H9 (cell line): ENCODE data around the gene CDH4. TPM values are rescaled to one million over a fixed set of nuclear protein-coding genes. Genes with fewer than 3 reads are reported as not detected.

Source experiments
- DNase-seq: peaks from one replicate; pipeline ENCODE4 v3.0.0-alpha.2; 2017
- H2AFZ ChIP-seq: one replicate; pipeline ENCODE4 v1.6.1; 2013; ENCODE audit warnings: mild to moderate bottlenecking, low read length, control low read depth, moderate library complexity
- H2AK5ac ChIP-seq: 2 replicates; pipeline ENCODE4 v1.6.1; 2013; ENCODE audit warnings: low read length, control low read depth, mixed read lengths; ENCODE audit not compliant: insufficient read length
- H2BK120ac ChIP-seq: one replicate; pipeline ENCODE4 v1.6.1; 2013; ENCODE audit warnings: low read depth, mild to moderate bottlenecking, low read length, control low read depth, inconsistent platforms; ENCODE audit not compliant: poor library complexity, severe bottlenecking
- H2BK12ac ChIP-seq: 2 replicates; pipeline ENCODE4 v1.6.1; 2013; ENCODE audit warnings: low read length, control low read depth, mixed read lengths, low read depth; ENCODE audit not compliant: insufficient read length
- H2BK15ac ChIP-seq: 2 replicates; pipeline ENCODE4 v1.6.1; 2013; ENCODE audit warnings: low read depth, low read length, control low read depth
- H2BK20ac ChIP-seq: one replicate; pipeline ENCODE4 v1.6.1; 2013; ENCODE audit warnings: low read depth, mild to moderate bottlenecking, low read length, control low read depth, inconsistent platforms; ENCODE audit not compliant: poor library complexity, severe bottlenecking
- H2BK5ac ChIP-seq: 2 replicates; pipeline ENCODE4 v1.6.1; 2013; ENCODE audit warnings: low read length, control low read depth, mixed read lengths; ENCODE audit not compliant: insufficient read length
- H3K14ac ChIP-seq: 2 replicates; pipeline ENCODE4 v1.6.1; 2013; ENCODE audit warnings: low read length, control low read depth; ENCODE audit not compliant: insufficient read depth
- H3K18ac ChIP-seq: 2 replicates; pipeline ENCODE4 v1.6.1; 2013; ENCODE audit warnings: low read depth, mild to moderate bottlenecking, mixed read lengths, low read length, control low read depth; ENCODE audit not compliant: insufficient read length
- H3K23ac ChIP-seq: 2 replicates; pipeline ENCODE4 v1.6.1; 2013; ENCODE audit warnings: low read length, control low read depth, mixed read lengths, low read depth; ENCODE audit not compliant: insufficient read length
- H3K23me2 ChIP-seq: 2 replicates; pipeline ENCODE4 v1.6.1; 2013; ENCODE audit warnings: low read depth, mild to moderate bottlenecking, mixed read lengths, low read length, control low read depth; ENCODE audit not compliant: insufficient read length, poor library complexity, severe bottlenecking
- H3K27ac ChIP-seq: 2 replicates; pipeline ENCODE4 v1.5.1; 2013; ENCODE audit warnings: low read length, control low read depth, mixed read lengths, low read depth; ENCODE audit not compliant: insufficient read length
- H3K27me3 ChIP-seq: 2 replicates; pipeline ENCODE4 v1.6.1; 2013; ENCODE audit warnings: low read length, control low read depth, inconsistent platforms; ENCODE audit not compliant: insufficient read depth
- H3K4ac ChIP-seq: 2 replicates; pipeline ENCODE4 v1.6.1; 2013; ENCODE audit warnings: low read depth, mild to moderate bottlenecking, control low read depth, inconsistent platforms, low read length, moderate library complexity
- H3K4me1 ChIP-seq: 2 replicates; pipeline ENCODE4 v1.6.1; 2013; ENCODE audit warnings: low read length, control low read depth, inconsistent platforms; ENCODE audit not compliant: insufficient read depth
- H3K4me2 ChIP-seq: 2 replicates; pipeline ENCODE4 v1.6.1; 2013; ENCODE audit warnings: low read length, control low read depth, mixed read lengths; ENCODE audit not compliant: insufficient read length, insufficient read depth
- H3K56ac ChIP-seq: 2 replicates; pipeline ENCODE4 v1.6.1; 2013; ENCODE audit warnings: low read depth, mild to moderate bottlenecking, mixed read lengths, low read length, control low read depth; ENCODE audit not compliant: insufficient read length
- H3K79me1 ChIP-seq: 2 replicates; pipeline ENCODE4 v1.6.1; 2013; ENCODE audit warnings: low read depth, mild to moderate bottlenecking, moderate library complexity, low read length, control low read depth, inconsistent platforms; ENCODE audit not compliant: insufficient read depth, poor library complexity, severe bottlenecking
- H3K79me2 ChIP-seq: 2 replicates; pipeline ENCODE4 v1.6.1; 2013; ENCODE audit warnings: low read length, control low read depth, inconsistent platforms; ENCODE audit not compliant: insufficient read depth
- H3K9ac ChIP-seq: 2 replicates; pipeline ENCODE4 v1.6.1; 2013; ENCODE audit warnings: low read length, control low read depth, mixed read lengths; ENCODE audit not compliant: insufficient read length; ENCODE audit errors: extremely low read depth
- H3K9me3 ChIP-seq: one replicate; pipeline ENCODE4 v1.6.1; 2013; ENCODE audit warnings: low read depth, low read length, inconsistent platforms; ENCODE audit not compliant: control insufficient read depth
- H3T11ph ChIP-seq: one replicate; pipeline ENCODE4 v1.6.1; 2013; ENCODE audit warnings: mild to moderate bottlenecking, low read length, control low read depth, inconsistent platforms
- H4K20me1 ChIP-seq: one replicate; pipeline ENCODE4 v1.6.1; 2013; ENCODE audit not compliant: control insufficient read depth, insufficient read length, insufficient read depth
- H4K5ac ChIP-seq: 2 replicates; pipeline ENCODE4 v1.6.1; 2013; ENCODE audit warnings: low read depth, mild to moderate bottlenecking, mixed read lengths, low read length, control low read depth; ENCODE audit not compliant: insufficient read length
- H4K8ac ChIP-seq: replicated peaks from 2 replicates; pipeline ENCODE4 v1.6.1; 2013; ENCODE audit warnings: low read length, control low read depth, mixed read lengths, low read depth; ENCODE audit not compliant: insufficient read length
- H4K91ac ChIP-seq: 2 replicates; pipeline ENCODE4 v1.6.1; 2013; ENCODE audit warnings: low read depth, mild to moderate bottlenecking, moderate library complexity, mixed read lengths, low read length, control low read depth; ENCODE audit not compliant: insufficient read length
- H3K27ac Mint-ChIP-seq, 3 experiments: 2 replicates in 2 of 3; 3 replicates in 1 of 3; pipeline ENCODE4 v1.8.0; 2020 to 2021; ENCODE audit warnings: mixed read lengths in 3 of 3, mild to moderate bottlenecking in 1 of 3, moderate library complexity in 1 of 3
- H3K27me3 Mint-ChIP-seq: 2 replicates; pipeline ENCODE4 v1.8.0; 2021; ENCODE audit warnings: low read depth, mild to moderate bottlenecking, moderate library complexity, mixed read lengths
- H3K36me3 Mint-ChIP-seq, 3 experiments: 2 replicates in 2 of 3; 3 replicates in 1 of 3; pipeline ENCODE4 v1.8.0; 2020 to 2021; ENCODE audit warnings: low read depth in 3 of 3, mixed read lengths in 3 of 3; ENCODE audit not compliant: insufficient read depth in 1 of 3
- H3K4me1 Mint-ChIP-seq, 2 experiments: 2 replicates each; pipeline ENCODE4 v1.8.0; 2020; ENCODE audit warnings: mixed read lengths in 2 of 2
- H3K4me3 Mint-ChIP-seq, 2 experiments: 2 replicates in 1 of 2; 3 replicates in 1 of 2; pipeline ENCODE4 v1.8.0; 2020 to 2021; ENCODE audit warnings: mild to moderate bottlenecking in 2 of 2, mixed read lengths in 2 of 2, moderate library complexity in 1 of 2
- H3K9me3 Mint-ChIP-seq, 2 experiments: 2 replicates in 1 of 2; 3 replicates in 1 of 2; pipeline ENCODE4 v1.8.0; 2020; ENCODE audit warnings: mild to moderate bottlenecking in 2 of 2, mixed read lengths in 2 of 2, moderate library complexity in 1 of 2
- WGBS: extraction: QIAGEN DNeasy Blood & Tissue Kit; methylation state at CpG from one replicate; pipeline ENCODE4 v1.1.7; 2013; ENCODE audit warnings: missing lambda C conversion rate, low lambda C conversion rate, mixed read lengths; ENCODE audit not compliant: insufficient read length; ENCODE audit errors: extremely low coverage; 5-methylcytosine and 5-hydroxymethylcytosine counted together
- total RNA-seq: library from RNA; stranded (reverse); gene quantifications from 2 replicates; pipeline ENCODE4 v1.2.1, GENCODE V29; 2021
- TF ChIP-seq, protein P1 (sequence below): fragments of 200-600 bp; sonication (generic); conservative IDR thresholded peaks from 3 replicates; pipeline ENCODE4 v1.8.0; 2021; ENCODE audit warnings: antibody characterized with exemption, mild to moderate bottlenecking

The CDH4 gene
- total RNA-seq, 1 experiment from 2014 or later: 3.0 TPM

DNA sequence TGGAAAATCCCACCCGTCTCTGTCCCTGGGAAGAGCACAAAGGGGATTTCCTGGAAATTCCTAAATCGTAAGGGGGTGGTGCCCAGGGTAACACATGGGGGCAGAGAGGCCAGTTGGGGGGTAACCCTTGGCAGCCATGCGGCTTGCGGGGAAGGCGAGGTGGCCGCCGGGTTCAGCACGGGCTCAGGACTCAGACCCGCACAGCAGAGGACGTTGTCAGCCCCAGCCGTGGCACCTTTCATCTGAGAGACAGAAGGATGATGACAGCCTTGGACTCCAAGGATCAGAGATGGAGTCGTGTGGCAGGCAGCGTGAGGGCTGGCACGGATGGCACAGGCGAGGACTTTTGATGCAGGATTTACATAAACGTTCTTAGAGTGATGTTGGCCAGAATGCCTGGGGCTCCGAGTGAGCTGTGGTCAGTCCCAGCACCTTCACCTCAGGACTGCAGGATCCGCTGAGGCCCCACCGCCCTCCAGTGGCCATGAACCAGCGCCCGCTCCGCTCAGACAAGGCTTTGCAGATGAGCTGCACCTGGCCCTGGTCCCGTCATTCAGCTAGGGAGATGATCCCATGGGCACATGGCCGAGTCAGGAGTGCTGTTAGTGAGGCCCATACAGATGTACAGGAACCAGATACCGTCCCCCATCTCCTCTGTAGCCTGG is 623.3 kb downstream of the CDH4 start:
- Mint-ChIP-seq H3K4me1 (no peaks in the 10 kb centered on the region), H3K36me3 (peaks cover 0 to 5% (median 3%) of the 10 kb centered on the region in 3 experiments; a peak in 4 of 7 replicates), H3K4me3 (no peak overlapping the region), H3K9me3 (peaks cover 12 to 15% of the 10 kb centered on the region in 2 experiments), H3K27ac (no peak overlapping the region), H3K27me3 (peaks cover 21% of the 10 kb centered on the region)
- H3K23ac ChIP-seq: no peak overlapping the region
- no peak overlapping the region for H3K14ac ChIP-seq
- H4K8ac ChIP-seq: no peak overlapping the region
- H3K79me1 ChIP-seq: no peaks in the 10 kb centered on the region
- H3K27ac ChIP-seq: no peak overlapping the region
- no peak overlapping the region for H2BK20ac ChIP-seq
- no peak overlapping the region for H3T11ph ChIP-seq
- H3K9ac ChIP-seq: no peak overlapping the region
- H4K91ac ChIP-seq: no peak overlapping the region
- H3K56ac ChIP-seq: no peak overlapping the region
- H2BK120ac ChIP-seq: no peak overlapping the region
- H3K4me2 ChIP-seq: no peak overlapping the region
- TF ChIP-seq, protein P1, sequence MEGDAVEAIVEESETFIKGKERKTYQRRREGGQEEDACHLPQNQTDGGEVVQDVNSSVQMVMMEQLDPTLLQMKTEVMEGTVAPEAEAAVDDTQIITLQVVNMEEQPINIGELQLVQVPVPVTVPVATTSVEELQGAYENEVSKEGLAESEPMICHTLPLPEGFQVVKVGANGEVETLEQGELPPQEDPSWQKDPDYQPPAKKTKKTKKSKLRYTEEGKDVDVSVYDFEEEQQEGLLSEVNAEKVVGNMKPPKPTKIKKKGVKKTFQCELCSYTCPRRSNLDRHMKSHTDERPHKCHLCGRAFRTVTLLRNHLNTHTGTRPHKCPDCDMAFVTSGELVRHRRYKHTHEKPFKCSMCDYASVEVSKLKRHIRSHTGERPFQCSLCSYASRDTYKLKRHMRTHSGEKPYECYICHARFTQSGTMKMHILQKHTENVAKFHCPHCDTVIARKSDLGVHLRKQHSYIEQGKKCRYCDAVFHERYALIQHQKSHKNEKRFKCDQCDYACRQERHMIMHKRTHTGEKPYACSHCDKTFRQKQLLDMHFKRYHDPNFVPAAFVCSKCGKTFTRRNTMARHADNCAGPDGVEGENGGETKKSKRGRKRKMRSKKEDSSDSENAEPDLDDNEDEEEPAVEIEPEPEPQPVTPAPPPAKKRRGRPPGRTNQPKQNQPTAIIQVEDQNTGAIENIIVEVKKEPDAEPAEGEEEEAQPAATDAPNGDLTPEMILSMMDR: peak; percentile 47; the same call in 2 of the 3 replicates
- H4K5ac ChIP-seq: no peak overlapping the region
- H3K4ac ChIP-seq: no peak overlapping the region
- H2BK12ac ChIP-seq: no peak overlapping the region
- H3K23me2 ChIP-seq: no peaks in the 10 kb centered on the region
- DNase-seq: peak; percentile 56
- H2AK5ac ChIP-seq: no peak overlapping the region
- H3K27me3 ChIP-seq: peaks cover 2% of the 10 kb centered on the region; the same call in 1 of the 2 replicates
- H4K20me1 ChIP-seq: no peaks in the 10 kb centered on the region
- no peaks in the 10 kb centered on the region for H3K79me2 ChIP-seq
- H3K18ac ChIP-seq: no peak overlapping the region
- no peaks in the 10 kb centered on the region for H3K9me3 ChIP-seq
- H2BK15ac ChIP-seq: no peak overlapping the region
- no peak overlapping the region for H2AFZ ChIP-seq
- H2BK5ac ChIP-seq: no peak overlapping the region
- no peaks in the 10 kb centered on the region for H3K4me1 ChIP-seq
- no CpG with 5 or more reads among the region's 25 CpGs for WGBS
